Stimulated activated CD8-positive, alpha-beta memory T cell treated with anti-CD3 and anti-CD28 coated beads, Interleukin-12 subunit alpha, Interleukin-12 subunit beta, amount 100 ng/mL, for 1 hour (primary cell): Measurements from ENCODE around the gene TANC1.

ENCODE experiments used
- DNase-seq: peaks from one replicate; pipeline ENCODE4 v3.0.0-alpha.2; 2020; ENCODE audit warnings: low read depth

The TANC1 gene

GRCh38 chr2:159160954-159161353, 192.5 kb downstream of the TANC1 start:
- DNase-seq: no peak

GRCh38 chr2:159163930-159164329, 195.5 kb downstream of the TANC1 start:
- no peak for DNase-seq

- no peak for DNase-seq
Observed at GRCh38 chr2:159164457-159164911, 196.0 kb downstream of the TANC1 start.

GRCh38 chr2:159165048-159165447, 196.6 kb downstream of the TANC1 start:
- DNase-seq: no peak

- no peak for DNase-seq
Observed at GRCh38 chr2:159168707-159169106, 200.3 kb downstream of the TANC1 start.

GRCh38 chr2:159169187-159169586, 200.7 kb downstream of the TANC1 start:
- no peak for DNase-seq

- DNase-seq: no peak
Observed at GRCh38 chr2:159172403-159172802, 204.0 kb downstream of the TANC1 start.

GRCh38 chr2:159174759-159175158, 206.3 kb downstream of the TANC1 start:
- DNase-seq: no peak

GRCh38 chr2:159175182-159175581, 206.7 kb downstream of the TANC1 start:
- DNase-seq: no peak

- DNase-seq: no peak
Observed at GRCh38 chr2:159175927-159176326, 207.5 kb downstream of the TANC1 start.

GRCh38 chr2:159176555-159176954, 208.1 kb downstream of the TANC1 start:
- no peak for DNase-seq

- no peak for DNase-seq
Observed at GRCh38 chr2:159177357-159177756, 208.9 kb downstream of the TANC1 start.

- no peak for DNase-seq
Observed at GRCh38 chr2:159177957-159178356, 209.5 kb downstream of the TANC1 start.

GRCh38 chr2:159179096-159179495, 210.7 kb downstream of the TANC1 start:
- DNase-seq: no peak

- DNase-seq: no peak
Observed at GRCh38 chr2:159179696-159180095, 211.3 kb downstream of the TANC1 start.

- DNase-seq: no peak
Observed at GRCh38 chr2:159183346-159183745, 214.9 kb downstream of the TANC1 start.

GRCh38 chr2:159185401-159186130, 217.1 kb downstream of the TANC1 start:
- no peak for DNase-seq

GRCh38 chr2:159186462-159186861, 218.0 kb downstream of the TANC1 start:
- DNase-seq: no peak

- no peak for DNase-seq
Observed at GRCh38 chr2:159187106-159187505, 218.7 kb downstream of the TANC1 start.

- DNase-seq: no peak
Observed at GRCh38 chr2:159188449-159188848, 220.0 kb downstream of the TANC1 start.

GRCh38 chr2:159192371-159192918, 224.0 kb downstream of the TANC1 start:
- DNase-seq: no peak

GRCh38 chr2:159193791-159194190, 225.4 kb downstream of the TANC1 start:
- DNase-seq: no peak

- DNase-seq: no peak
Observed at GRCh38 chr2:159194241-159194640, 225.8 kb downstream of the TANC1 start.

GRCh38 chr2:159195697-159196096, 227.3 kb downstream of the TANC1 start:
- no peak for DNase-seq
